Heart right ventricle (tissue), 16 donors: ENCODE measurements around the gene ATXN2. TPM values are rescaled to one million over a fixed set of nuclear protein-coding genes. Genes with fewer than 3 reads are reported as not detected.
"Not testable (repeated sequence)": the region's sequence is repeated elsewhere in the genome, so short reads cannot be mapped to it uniquely, and the experiment has no call there.

Experiments used
- ATAC-seq, 8 donors: fragments of 200-7000 bp; cut with Tn5 transposase; one replicate each; pipeline ENCODE4 v1.9.1; 2020; ENCODE audit warnings: mild to moderate bottlenecking in 8 of 8, moderate library complexity in 8 of 8, moderate number of reproducible peaks in 1 of 8
- DNase-seq, 2 donors: peaks; one replicate each; pipeline ENCODE4 v3.0.0-alpha.2; 2020
- H3K27ac ChIP-seq, 10 donors: fragments of 200-600 bp; sonication (generic) in 2 of 10; one replicate each; pipeline versions ENCODE4 v1.5.0 to v1.8.0; 2020 to 2022; ENCODE audit warnings: mild to moderate bottlenecking in 3 of 10
- H3K27me3 ChIP-seq, 7 donors: fragments of 200-600 bp; one replicate each; pipeline ENCODE4 v1.8.0; 2021 to 2022; ENCODE audit warnings: mild to moderate bottlenecking in 2 of 7
- H3K36me3 ChIP-seq, 9 donors: fragments of 200-600 bp; sonication (generic) in 1 of 9; one replicate each; pipeline versions ENCODE4 v1.5.0 to v1.8.0; 2020 to 2022; ENCODE audit warnings: mild to moderate bottlenecking in 2 of 9
- H3K4me1 ChIP-seq, 9 donors: fragments of 200-600 bp; sonication (generic) in 1 of 9; one replicate each; pipeline versions ENCODE4 v1.5.0 to v1.8.0; 2020 to 2022; ENCODE audit warnings: mild to moderate bottlenecking in 4 of 9
- H3K4me3 ChIP-seq, 10 donors: fragments of 200-600 bp; sonication (generic) in 2 of 10; one replicate each; pipeline versions ENCODE4 v1.5.0 to v1.8.0; 2020 to 2022; ENCODE audit warnings: mild to moderate bottlenecking in 7 of 10, moderate library complexity in 2 of 10
- H3K9me3 ChIP-seq, 11 donors: fragments of 200-600 bp in 10 of 11; sonication (generic) in 2 of 11; one replicate each; pipeline versions ENCODE4 v1.5.0 to v1.8.0; 2013 to 2022; ENCODE audit warnings: mild to moderate bottlenecking in 2 of 11, control low read depth in 1 of 11, moderate library complexity in 1 of 11
- WGBS, 2 donors: extraction: QIAGEN DNeasy Blood & Tissue Kit; methylation state at CpG; one replicate each; pipeline ENCODE4 v1.1.7; 2013; ENCODE audit warnings: inconsistent platforms in 1 of 2; 5-methylcytosine and 5-hydroxymethylcytosine counted together
- intact Hi-C, 10 donors: fragments of 100-400 bp; cut with DNase I; formaldehyde crosslinking; loops; one replicate each; pipeline versions ENCODE4 v1.11.1 to v1.14.2; 2022
- polyA plus RNA-seq, 2 donors: library from polyadenylated mRNA; stranded (reverse); fragments of 200-250 nt; gene quantifications; one replicate each; pipeline ENCODE4 v1.2.3, GENCODE V29; 2013
- total RNA-seq, 10 donors: library from RNA; stranded (reverse); fragmentation: NEBNext Ultra II Directional in 3 of 10; extraction: Animal tissue kit (Norgen Biotek cat#: 25700) in 3 of 10; gene quantifications; one replicate each; pipeline versions ENCODE4 v1.2.1 to v1.2.4, GENCODE V29; 2021 to 2023
- TF ChIP-seq, protein P1 (sequence below), 9 donors: fragments of 200-600 bp; sonication (generic) in 2 of 9; IDR thresholded peaks; one replicate each; pipeline versions ENCODE4 v1.5.0 to v1.8.0; 2021 to 2022; ENCODE audit warnings: antibody characterized with exemption in 9 of 9, mild to moderate bottlenecking in 5 of 9, moderate library complexity in 1 of 9
- donor health status: Arrhythmogenic right ventricular cardiomyopathy.
- donor health status: ischemic (EF 13 %, LVEDD 7.1; RV severe dilation, severe dysfunction).
- donor health status: healthy with polysubstance abuse.
- donor health status: DM: no; HTN: yes; CAD: no.
- donor health status: DM: no; HTN: no; CAD: no.
- donor health status: ischemic (EF 25% LVEDD 6.9; RV normal size, moderate dysfunction).
- donor health status: ischemic (EF 25% LVEDD 5.7; RV mildly dilated, moderate dysfunction).
- donor health status: healthy.
- donor health status: DM: yes; HTN: yes; CAD: no.
- donor health status: Ischemic cardiomyopathy.
- donor health status: ischemic (EF 35%, LVEDD 5.7; RV mildly dilated, moderate dysfunction).
- donor health status: nonischemic (EF 11% LVEDD 7.7; RV severe dilation, severe dysfunction).
- donor health status: DM: yes; HTN: yes; CAD: no.
- donor health status: PGD.
- donor health status: ischemic (EF 29% LVEDD 5.4; RV normal size, mild dysfunction).
- donor health status: nonischemic (EF 23%, LVEDD 6.1; RV moderate dilation, normal function).

ATXN2 gene
- total and polyA plus RNA-seq, 12 donors, result 18.8 to 69.9 (median 55.0) TPM

- DNase-seq (no peak), ATAC-seq (no peak)
- TF ChIP-seq, protein P1, sequence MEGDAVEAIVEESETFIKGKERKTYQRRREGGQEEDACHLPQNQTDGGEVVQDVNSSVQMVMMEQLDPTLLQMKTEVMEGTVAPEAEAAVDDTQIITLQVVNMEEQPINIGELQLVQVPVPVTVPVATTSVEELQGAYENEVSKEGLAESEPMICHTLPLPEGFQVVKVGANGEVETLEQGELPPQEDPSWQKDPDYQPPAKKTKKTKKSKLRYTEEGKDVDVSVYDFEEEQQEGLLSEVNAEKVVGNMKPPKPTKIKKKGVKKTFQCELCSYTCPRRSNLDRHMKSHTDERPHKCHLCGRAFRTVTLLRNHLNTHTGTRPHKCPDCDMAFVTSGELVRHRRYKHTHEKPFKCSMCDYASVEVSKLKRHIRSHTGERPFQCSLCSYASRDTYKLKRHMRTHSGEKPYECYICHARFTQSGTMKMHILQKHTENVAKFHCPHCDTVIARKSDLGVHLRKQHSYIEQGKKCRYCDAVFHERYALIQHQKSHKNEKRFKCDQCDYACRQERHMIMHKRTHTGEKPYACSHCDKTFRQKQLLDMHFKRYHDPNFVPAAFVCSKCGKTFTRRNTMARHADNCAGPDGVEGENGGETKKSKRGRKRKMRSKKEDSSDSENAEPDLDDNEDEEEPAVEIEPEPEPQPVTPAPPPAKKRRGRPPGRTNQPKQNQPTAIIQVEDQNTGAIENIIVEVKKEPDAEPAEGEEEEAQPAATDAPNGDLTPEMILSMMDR (IDR thresholded peaks at IDR 0.05), result no peak
- H3K4me3 ChIP-seq, result no peak overlapping the region
- H3K4me1 ChIP-seq, result peaks cover 0 to 62% (median 25%) of the 10 kb centered on the region in 9 donors
- no peak overlapping the region for H3K27ac ChIP-seq
- peaks cover 0 to 9% (median 0%) of the 10 kb centered on the region in 11 donors for H3K9me3 ChIP-seq
- H3K27me3 ChIP-seq, result no peaks in the 10 kb centered on the region
- peaks cover 0 to 10% (median 0%) of the 10 kb centered on the region in 9 donors for H3K36me3 ChIP-seq
- 90% methylated on average over 3 of the region's 3 CpGs for WGBS, 2 donors
- intact Hi-C loops, result loop anchor here in 1 of 10 donors (10.0 kb wide), 1 partner anchor 117 kb away; no protein-coding TSS in a partner anchor
These were observed 41.1 kb downstream of the ATXN2 start for GRCh38 chr12:111558107-111558376.

DNA sequence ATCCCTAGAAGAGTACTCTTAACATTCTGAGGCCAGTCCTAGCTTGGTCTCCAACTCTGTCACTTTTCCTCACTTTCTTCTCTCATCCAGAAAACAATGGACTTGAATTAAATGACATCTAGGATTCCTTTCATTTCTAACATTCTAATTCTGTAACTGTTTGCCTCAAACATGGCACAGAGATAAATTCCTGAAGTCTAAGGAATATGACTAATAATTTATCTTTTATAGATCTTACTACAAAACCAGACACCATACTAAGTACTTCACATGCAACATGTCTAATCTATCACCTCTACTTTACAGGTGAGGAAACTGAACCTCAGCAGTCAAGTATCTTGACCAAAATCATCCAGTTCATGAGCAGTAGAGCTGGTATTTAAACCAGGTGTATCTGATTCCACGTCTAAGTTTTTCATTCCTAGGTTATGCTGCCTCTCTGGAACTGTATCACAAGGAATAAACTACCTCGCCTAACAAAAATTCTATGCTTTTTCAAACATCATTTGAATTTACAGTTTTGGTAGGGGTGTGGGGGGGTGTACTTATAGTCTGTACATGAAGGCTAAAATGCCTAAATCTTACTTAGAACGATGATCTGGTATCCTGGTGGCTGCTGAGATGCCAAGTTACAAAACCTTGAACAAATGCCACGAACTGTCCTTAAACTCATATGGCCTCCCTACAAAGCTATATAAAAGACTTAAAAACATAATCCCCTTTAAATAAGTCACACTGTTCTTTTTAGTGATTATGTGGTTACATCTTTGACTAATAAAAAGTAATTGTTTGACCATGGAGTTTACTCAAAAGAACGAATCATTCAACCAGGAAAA, 41.6 kb downstream of the ATXN2 start:
- H3K27me3 ChIP-seq, result no peaks in the 10 kb centered on the region
- no peak for ATAC-seq
- peaks cover 0 to 9% (median 0%) of the 10 kb centered on the region in 11 donors for H3K9me3 ChIP-seq
- peaks cover 0 to 14% (median 0%) of the 10 kb centered on the region in 9 donors for H3K36me3 ChIP-seq
- no peak overlapping the region for H3K4me3 ChIP-seq
- TF ChIP-seq, protein P1 (IDR thresholded peaks at IDR 0.05), result no peak
- WGBS, 2 donors, result 70 to 72% methylated on average over 5 of the region's 5 CpGs
- intact Hi-C loops, result loop anchor here in 1 of 10 donors (10.0 kb wide), 1 partner anchor 117 kb away; no protein-coding TSS in a partner anchor
- no peak overlapping the region for H3K27ac ChIP-seq
- peaks cover 0 to 56% (median 20%) of the 10 kb centered on the region in 9 donors for H3K4me1 ChIP-seq
- DNase-seq, result no peak

GRCh38 chr12:111556676-111557075, 42.4 kb downstream of the ATXN2 start:
- 79 to 82% methylated on average over 6 of the region's 6 CpGs for WGBS, 2 donors
- TF ChIP-seq, protein P1 (IDR thresholded peaks at IDR 0.05), result no peak
- peaks cover 0 to 48% (median 16%) of the 10 kb centered on the region in 9 donors for H3K4me1 ChIP-seq
- no peak overlapping the region for H3K4me3 ChIP-seq
- no peaks in the 10 kb centered on the region for H3K27me3 ChIP-seq
- peaks cover 0 to 22% (median 0%) of the 10 kb centered on the region in 9 donors for H3K36me3 ChIP-seq
- H3K27ac ChIP-seq, result no peak overlapping the region
- H3K9me3 ChIP-seq, result peaks cover 0 to 9% (median 0%) of the 10 kb centered on the region in 11 donors
- intact Hi-C loops, result loop anchor here in 1 of 10 donors (10.0 kb wide), 1 partner anchor 118 kb away; no protein-coding TSS in a partner anchor
- no peak for DNase-seq
- ATAC-seq, result peak in 1 of 8 donors; percentile 28

- not testable (repeated sequence) for H3K9me3 ChIP-seq, H3K27ac ChIP-seq, ATAC-seq, H3K27me3 ChIP-seq, DNase-seq, H3K4me3 ChIP-seq
- intact Hi-C loops, result loop anchor here in 1 of 10 donors (10.0 kb wide), 1 partner anchor 119 kb away; no protein-coding TSS in a partner anchor
- WGBS, 2 donors, result 75 to 78% methylated on average over 3 of the region's 3 CpGs
- peaks cover 0 to 35% (median 16%) of the 10 kb centered on the region in 9 donors for H3K4me1 ChIP-seq
- H3K36me3 ChIP-seq, result peaks cover 0 to 36% (median 0%) of the 10 kb centered on the region in 9 donors
These were observed 43.8 kb downstream of the ATXN2 start for GRCh38 chr12:111555313-111555712.
